Glutamatergic neuron (in vitro differentiated cells): ENCODE results near the gene SUPT7L. TPM values are rescaled to one million over a fixed set of nuclear protein-coding genes. Genes with fewer than 3 reads are reported as not detected.

Experiments used
- DNase-seq: peaks from one replicate; pipeline ENCODE4 v3.0.0; 2022
- H3K27ac Mint-ChIP-seq: one replicate; pipeline ENCODE4 v1.8.0; 2020; ENCODE audit warnings: mild to moderate bottlenecking, mixed read lengths, inconsistent platforms; ENCODE audit not compliant: unreplicated experiment
- H3K27me3 Mint-ChIP-seq: one replicate; pipeline ENCODE4 v1.8.0; 2020; ENCODE audit warnings: mild to moderate bottlenecking, moderate library complexity, mixed read lengths, inconsistent platforms; ENCODE audit not compliant: unreplicated experiment
- H3K36me3 Mint-ChIP-seq: one replicate; pipeline ENCODE4 v1.8.0; 2020; ENCODE audit warnings: mild to moderate bottlenecking, mixed read lengths, inconsistent platforms; ENCODE audit not compliant: unreplicated experiment
- H3K4me1 Mint-ChIP-seq: one replicate; pipeline ENCODE4 v1.8.0; 2020; ENCODE audit warnings: mild to moderate bottlenecking, low read depth, mixed read lengths, inconsistent platforms; ENCODE audit not compliant: unreplicated experiment
- H3K4me3 Mint-ChIP-seq: one replicate; pipeline ENCODE4 v1.8.0; 2020; ENCODE audit warnings: mild to moderate bottlenecking, mixed read lengths, inconsistent platforms; ENCODE audit not compliant: unreplicated experiment
- H3K9me3 Mint-ChIP-seq: one replicate; pipeline ENCODE4 v1.8.0; 2020; ENCODE audit warnings: mild to moderate bottlenecking, moderate library complexity, mixed read lengths, inconsistent platforms; ENCODE audit not compliant: unreplicated experiment
- CTCF ChIP-seq: fragments of 200-600 bp; sonication (generic); IDR thresholded peaks from one replicate; pipeline ENCODE4 v1.5.0; 2021; ENCODE audit not compliant: partially characterized antibody, unreplicated experiment
- total RNA-seq: library from RNA; stranded (reverse); fragmentation: NEBNext Ultra II Directional; extraction: Animal tissue kit (Norgen Biotek cat#: 25700); gene quantifications from one replicate; pipeline ENCODE4 v1.2.1, GENCODE V29; 2021; ENCODE audit not compliant: unreplicated experiment

The SUPT7L gene
- total RNA-seq, 1 donor from 2014 or later = 47.4 TPM

- Mint-ChIP-seq H3K27ac (no peak overlapping the region), H3K4me1 (peaks cover 6% of the 10 kb centered on the region), H3K36me3 (no peaks in the 10 kb centered on the region), H3K27me3 (peaks cover 3% of the 10 kb centered on the region), H3K4me3 (no peak overlapping the region), H3K9me3 (peaks cover 8% of the 10 kb centered on the region)
- DNase-seq = no peak
- no peak for TF ChIP-seq CTCF
Measured at GRCh38 chr2:27710640-27711430, 47.4 kb upstream of the SUPT7L start.

DNA sequence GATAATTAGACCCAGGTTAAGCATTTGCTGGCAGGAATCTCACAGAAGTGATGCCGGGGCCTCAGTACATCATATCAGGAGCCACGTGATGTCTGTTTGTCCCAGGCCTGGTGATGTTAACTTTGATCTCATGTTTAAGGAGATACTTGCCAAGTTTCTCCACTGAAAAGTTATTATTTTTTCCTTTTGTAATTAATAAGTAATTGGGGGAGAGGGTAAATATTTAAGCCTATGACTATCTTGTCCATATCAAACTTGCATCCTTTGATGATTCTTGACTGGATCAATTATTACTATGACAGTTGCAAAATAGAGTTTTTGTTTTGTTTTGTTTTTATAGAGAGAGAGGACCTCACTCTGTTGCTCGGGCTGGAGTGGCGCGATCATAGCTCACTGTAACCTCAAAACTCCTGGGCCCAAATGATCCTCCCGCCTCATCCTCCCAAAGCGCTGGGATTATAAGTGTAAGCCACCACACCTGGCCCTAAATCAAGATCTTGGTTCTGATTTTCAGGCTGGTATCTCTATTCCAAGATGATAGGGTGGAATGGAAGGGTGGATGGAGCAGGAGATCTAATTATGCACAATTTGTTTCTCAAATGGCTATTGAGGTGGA is 46.7 kb upstream of the SUPT7L start:
- no peak for TF ChIP-seq CTCF
- no peak overlapping the region for H3K4me3 Mint-ChIP-seq
- peaks cover 6% of the 10 kb centered on the region for H3K4me1 Mint-ChIP-seq
- peaks cover 8% of the 10 kb centered on the region for H3K9me3 Mint-ChIP-seq
- H3K27ac Mint-ChIP-seq = no peak overlapping the region
- H3K27me3 Mint-ChIP-seq = peaks cover 3% of the 10 kb centered on the region
- no peaks in the 10 kb centered on the region for H3K36me3 Mint-ChIP-seq
- no peak for DNase-seq

DNA sequence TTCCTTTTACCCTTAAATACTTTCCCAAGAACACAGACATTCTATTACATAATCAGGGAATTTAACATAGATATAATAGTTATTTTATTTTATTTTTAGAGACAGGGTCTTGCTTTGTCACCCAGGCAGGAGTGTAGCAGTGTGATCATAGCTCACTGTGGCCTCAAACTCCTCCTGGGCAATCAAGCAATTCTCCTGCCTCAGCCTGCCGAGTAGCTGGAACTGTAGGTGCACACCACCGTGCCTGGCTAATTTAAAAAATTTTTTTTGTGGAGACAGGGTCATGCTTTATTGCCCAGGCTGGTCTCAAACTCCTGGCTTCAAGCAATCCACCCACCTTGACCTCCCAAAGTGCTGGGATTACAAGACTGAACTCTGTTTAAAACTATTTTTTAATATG is 45.9 kb upstream of the SUPT7L start:
- peaks cover 2% of the 10 kb centered on the region for H3K9me3 Mint-ChIP-seq
- peaks cover under 1% of the 10 kb centered on the region for H3K27me3 Mint-ChIP-seq
- DNase-seq = no peak
- H3K4me3 Mint-ChIP-seq = no peak overlapping the region
- no peaks in the 10 kb centered on the region for H3K36me3 Mint-ChIP-seq
- H3K27ac Mint-ChIP-seq = no peak overlapping the region
- H3K4me1 Mint-ChIP-seq = peaks cover 2% of the 10 kb centered on the region
- no peak for TF ChIP-seq CTCF

DNA sequence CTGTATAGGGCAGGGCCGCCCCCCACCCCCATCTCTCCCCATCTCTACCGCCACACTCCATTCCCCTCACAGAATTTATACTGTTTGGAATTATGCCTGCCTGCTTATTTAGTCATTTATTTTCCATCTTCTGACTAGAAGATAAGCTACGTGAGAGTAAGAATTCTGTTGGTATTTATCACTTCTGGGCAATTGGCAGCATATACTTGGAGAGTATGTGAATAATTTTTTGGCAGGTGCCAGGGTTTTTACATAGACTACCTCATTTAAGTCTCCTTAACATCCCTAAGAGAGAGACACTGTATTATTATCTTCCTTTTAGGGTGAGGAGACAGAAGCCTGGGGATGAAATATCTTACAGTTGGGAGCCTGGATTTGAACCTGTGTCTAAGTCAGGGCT is 45.3 kb upstream of the SUPT7L start:
- Mint-ChIP-seq H3K27ac (no peak overlapping the region), H3K36me3 (no peaks in the 10 kb centered on the region), H3K4me1 (no peaks in the 10 kb centered on the region), H3K9me3 (peaks cover 2% of the 10 kb centered on the region), H3K4me3 (no peak overlapping the region), H3K27me3 (no peaks in the 10 kb centered on the region)
- no peak for DNase-seq
- TF ChIP-seq CTCF = no peak

DNA sequence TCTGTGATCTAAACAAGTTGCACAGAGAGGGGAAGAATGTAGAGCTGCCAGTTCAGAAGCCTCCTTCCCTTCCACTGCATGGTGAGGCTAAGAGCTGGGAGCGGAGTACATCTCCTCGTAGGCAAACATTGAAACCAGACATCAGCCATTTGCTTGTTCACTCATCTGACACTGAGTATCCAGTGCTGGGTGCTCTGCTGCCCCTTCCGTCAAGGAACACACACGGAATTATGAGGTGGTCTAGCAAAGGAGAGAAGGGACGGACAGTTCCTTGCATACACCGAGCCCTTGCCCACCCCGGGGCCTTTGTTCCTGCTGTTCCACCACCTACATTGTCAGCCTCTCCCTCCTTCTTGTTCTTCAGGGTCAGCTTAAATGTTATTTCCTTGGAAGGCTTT is 44.8 kb upstream of the SUPT7L start:
- Mint-ChIP-seq H3K27me3 (no peaks in the 10 kb centered on the region), H3K4me1 (no peaks in the 10 kb centered on the region), H3K4me3 (no peak overlapping the region), H3K36me3 (no peaks in the 10 kb centered on the region), H3K9me3 (peaks cover 2% of the 10 kb centered on the region), H3K27ac (no peak overlapping the region)
- TF ChIP-seq CTCF = no peak
- DNase-seq = no peak
